Esophagus squamous epithelium (tissue), 5 donors: Measurements from ENCODE around the gene UNC5C. TPM values are rescaled to one million over a fixed set of nuclear protein-coding genes. Genes with fewer than 3 reads are reported as not detected.

Experiments used
- DNase-seq: peaks from one replicate; lab custom pipeline; 2025; lab: John Stamatoyannopoulos, UW
- H3K27ac ChIP-seq, 4 donors: fragments of 200-600 bp; sonication (generic); one replicate each; pipeline ENCODE4 v1.5.1; 2016 to 2019; ENCODE audit warnings: mild to moderate bottlenecking in 1 of 4
- H3K27me3 ChIP-seq, 4 donors: fragments of 200-600 bp; sonication (generic); 1 replicate in 3 of 4; 2 replicates in 1 of 4; pipeline versions ENCODE4 v1.5.1 to v1.6.0; 2017 to 2021; ENCODE audit warnings: antibody characterized with exemption in 1 of 4
- H3K36me3 ChIP-seq, 3 donors: fragments of 200-600 bp; sonication (generic); one replicate each; pipeline ENCODE4 v1.5.1; 2016 to 2019
- H3K4me1 ChIP-seq, 3 donors: fragments of 200-600 bp; sonication (generic); one replicate each; pipeline ENCODE4 v1.5.1; 2017 to 2019
- H3K4me3 ChIP-seq, 4 donors: fragments of 200-600 bp; sonication (generic); 1 replicate in 3 of 4; 2 replicates in 1 of 4; pipeline ENCODE4 v1.5.1; 2016 to 2019; ENCODE audit warnings: mild to moderate bottlenecking in 2 of 4, moderate library complexity in 1 of 4
- H3K9me3 ChIP-seq, 3 donors: fragments of 200-600 bp; sonication (generic); one replicate each; pipeline ENCODE4 v1.5.1; 2016 to 2019
- CTCF ChIP-seq, 6 experiments: fragments of 450-650 bp in 4 of 6; fragments of 200-600 bp in 2 of 6; sonication (generic) in 2 of 6; IDR thresholded peaks; one replicate each; pipeline ENCODE4 v1.5.1; 2016 to 2019; ENCODE audit warnings: antibody characterized with exemption in 6 of 6, mild to moderate bottlenecking in 4 of 6, moderate library complexity in 4 of 6
- POLR2A ChIP-seq, 4 donors: fragments of 450-650 bp; IDR thresholded peaks; one replicate each; pipeline ENCODE4 v1.6.1; 2017; ENCODE audit warnings: antibody characterized with exemption in 4 of 4, mild to moderate bottlenecking in 4 of 4, moderate library complexity in 3 of 4
- WGBS, 2 donors: methylation state at CpG; one replicate each; pipeline ENCODE4 v1.1.5; 2018; 5-methylcytosine and 5-hydroxymethylcytosine counted together
- intact Hi-C: fragments of 100-400 bp; cut with DNase I; formaldehyde crosslinking; loops from one replicate; pipeline ENCODE4 v1.15.0; 2022
- total RNA-seq, 4 donors: library from RNA; depleted of rRNA; stranded (reverse); fragments of >200 nt; gene quantifications; one replicate each; pipeline ENCODE4 v1.1.0, GENCODE V29; 2016
- donor health status: DM: yes; HTN: yes; CAD: no.

UNC5C gene
- total RNA-seq, 4 donors from 2014 or later = 0.11 to 0.95 (median 0.36) TPM

GRCh38 chr4:95508421-95508820 lies 40.4 kb downstream of the UNC5C start:
- WGBS, 2 donors = 25% methylated on average over 1 of the region's 1 CpG
- no peak for DNase-seq
- Histone ChIP-seq H3K27ac (no peak overlapping the region), H3K9me3 (no peaks in the 10 kb centered on the region), H3K4me1 (no peaks in the 10 kb centered on the region), H3K36me3 (no peaks in the 10 kb centered on the region), H3K27me3 (no peaks in the 10 kb centered on the region), H3K4me3 (no peak overlapping the region)
- intact Hi-C loops = no loop called here
- TF ChIP-seq CTCF (IDR thresholded peaks at IDR 0.05) (no peak), POLR2A (IDR thresholded peaks at IDR 0.05) (no peak)

DNA sequence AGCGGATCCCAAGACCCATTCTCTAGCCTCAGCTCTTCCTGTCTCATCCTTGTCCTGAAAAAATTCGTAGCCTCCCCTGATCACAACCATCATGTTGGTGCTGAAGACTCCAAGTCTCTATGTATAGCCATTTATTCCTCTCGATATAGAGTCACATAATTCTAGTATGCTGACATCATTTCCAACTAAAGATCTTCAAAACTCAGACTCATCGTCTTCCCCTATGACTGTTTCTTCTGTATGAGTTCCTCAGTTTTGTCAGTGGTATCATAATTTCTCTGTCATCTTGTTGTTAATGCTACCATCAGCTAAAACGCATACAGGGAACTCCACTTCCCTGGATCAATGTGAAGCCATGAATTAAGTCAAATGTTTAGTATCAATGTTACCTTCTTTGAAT lies 41.2 kb downstream of the UNC5C start:
- intact Hi-C loops = no loop called here

GRCh38 chr4:95507147-95507546 lies 41.6 kb downstream of the UNC5C start:
- no peaks in the 10 kb centered on the region for H3K4me1 ChIP-seq
- TF ChIP-seq CTCF (IDR thresholded peaks at IDR 0.05) = no peak
- TF ChIP-seq POLR2A (IDR thresholded peaks at IDR 0.05) = no peak
- no peak for DNase-seq
- intact Hi-C loops = no loop called here
- no peaks in the 10 kb centered on the region for H3K9me3 ChIP-seq
- no peak overlapping the region for H3K4me3 ChIP-seq
- no peak overlapping the region for H3K27ac ChIP-seq
- no peaks in the 10 kb centered on the region for H3K27me3 ChIP-seq
- no peaks in the 10 kb centered on the region for H3K36me3 ChIP-seq
- 38 to 48% methylated on average over 1 of the region's 1 CpG for WGBS, 2 donors

More for the DNA sequence above, 41.2 kb downstream of the UNC5C start:
- Histone ChIP-seq H3K4me1 (no peaks in the 10 kb centered on the region), H3K36me3 (no peaks in the 10 kb centered on the region), H3K9me3 (no peaks in the 10 kb centered on the region), H3K27me3 (no peaks in the 10 kb centered on the region), H3K4me3 (no peak overlapping the region), H3K27ac (no peak overlapping the region)
- no peak for DNase-seq
- 70 to 77% methylated on average over 5 of the region's 5 CpGs for WGBS, 2 donors
- TF ChIP-seq POLR2A (IDR thresholded peaks at IDR 0.05) (no peak), CTCF (IDR thresholded peaks at IDR 0.05) (no peak)

DNA sequence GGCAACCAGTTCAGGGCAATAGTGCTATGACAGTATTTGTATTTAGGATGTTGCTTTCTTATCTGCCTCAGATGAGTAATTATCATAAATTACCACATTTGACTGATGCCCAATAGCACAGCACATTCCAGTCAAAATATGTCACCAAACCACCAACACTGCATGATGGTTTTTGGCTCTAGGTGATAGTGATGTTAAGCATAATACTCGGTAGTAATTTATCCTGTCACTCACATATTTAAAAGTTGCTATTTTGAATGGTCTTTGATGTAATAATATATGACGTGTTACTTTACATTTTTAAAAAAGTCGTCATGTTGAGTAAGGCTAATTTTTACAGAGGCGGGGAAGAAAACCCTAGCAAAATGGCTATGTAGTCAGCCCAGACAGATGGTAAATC lies 42.5 kb downstream of the UNC5C start:
- 75 to 79% methylated on average over 4 of the region's 4 CpGs for WGBS, 2 donors
- intact Hi-C loops = no loop called here
- no peak for DNase-seq
- TF ChIP-seq POLR2A (IDR thresholded peaks at IDR 0.05) (no peak), CTCF (IDR thresholded peaks at IDR 0.05) (no peak)
- H3K27me3 ChIP-seq = no peaks in the 10 kb centered on the region
- H3K27ac ChIP-seq = no peak overlapping the region
- no peaks in the 10 kb centered on the region for H3K4me1 ChIP-seq
- H3K9me3 ChIP-seq = no peaks in the 10 kb centered on the region
- no peak overlapping the region for H3K4me3 ChIP-seq
- no peaks in the 10 kb centered on the region for H3K36me3 ChIP-seq

GRCh38 chr4:95505799-95506198 lies 43.0 kb downstream of the UNC5C start:
- no peaks in the 10 kb centered on the region for H3K27me3 ChIP-seq
- H3K4me3 ChIP-seq = no peak overlapping the region
- DNase-seq = no peak
- no peak overlapping the region for H3K27ac ChIP-seq
- intact Hi-C loops = no loop called here
- TF ChIP-seq CTCF (IDR thresholded peaks at IDR 0.05) (no peak), POLR2A (IDR thresholded peaks at IDR 0.05) (no peak)
- H3K9me3 ChIP-seq = no peaks in the 10 kb centered on the region
- peaks cover 0 to 2% (median 0%) of the 10 kb centered on the region in 3 donors for H3K4me1 ChIP-seq
- H3K36me3 ChIP-seq = no peaks in the 10 kb centered on the region
